Neural crest cell (in vitro differentiated cells): ENCODE data around the gene OSR1. TPM values are rescaled to one million over a fixed set of nuclear protein-coding genes. Genes with fewer than 3 reads are reported as not detected.

Experiments used
- DNase-seq: peaks from one replicate; pipeline ENCODE4 v3.0.0; 2021; ENCODE audit warnings: low read depth, mixed read lengths, low spot score
- H3K27ac Mint-ChIP-seq: one replicate; pipeline ENCODE4 v1.8.0; 2021; ENCODE audit warnings: mild to moderate bottlenecking, mixed read lengths; ENCODE audit not compliant: unreplicated experiment
- H3K27me3 Mint-ChIP-seq: 2 replicates; pipeline ENCODE4 v1.8.0; 2021; ENCODE audit warnings: low read depth, mild to moderate bottlenecking, mixed read lengths
- H3K36me3 Mint-ChIP-seq: 2 replicates; pipeline ENCODE4 v1.8.0; 2021; ENCODE audit warnings: low read depth, mild to moderate bottlenecking, mixed read lengths
- H3K4me1 Mint-ChIP-seq: 2 replicates; pipeline ENCODE4 v1.8.0; 2021; ENCODE audit warnings: mixed read lengths
- H3K4me3 Mint-ChIP-seq: one replicate; pipeline ENCODE4 v1.8.0; 2021; ENCODE audit warnings: mild to moderate bottlenecking, mixed read lengths
- H3K9me3 Mint-ChIP-seq: 2 replicates; pipeline ENCODE4 v1.8.0; 2021; ENCODE audit warnings: mixed read lengths
- total RNA-seq: library from RNA; stranded (reverse); gene quantifications from 2 replicates; pipeline ENCODE4 v1.2.1, GENCODE V29; 2021
- TF ChIP-seq, protein P1 (sequence below): fragments of 200-600 bp; sonication (generic); conservative IDR thresholded peaks from 2 replicates; pipeline ENCODE4 v1.5.0; 2021; ENCODE audit warnings: antibody characterized with exemption, mild to moderate bottlenecking

The OSR1 gene
- total RNA-seq, 1 donor from 2014 or later, result 0.33 TPM

DNA sequence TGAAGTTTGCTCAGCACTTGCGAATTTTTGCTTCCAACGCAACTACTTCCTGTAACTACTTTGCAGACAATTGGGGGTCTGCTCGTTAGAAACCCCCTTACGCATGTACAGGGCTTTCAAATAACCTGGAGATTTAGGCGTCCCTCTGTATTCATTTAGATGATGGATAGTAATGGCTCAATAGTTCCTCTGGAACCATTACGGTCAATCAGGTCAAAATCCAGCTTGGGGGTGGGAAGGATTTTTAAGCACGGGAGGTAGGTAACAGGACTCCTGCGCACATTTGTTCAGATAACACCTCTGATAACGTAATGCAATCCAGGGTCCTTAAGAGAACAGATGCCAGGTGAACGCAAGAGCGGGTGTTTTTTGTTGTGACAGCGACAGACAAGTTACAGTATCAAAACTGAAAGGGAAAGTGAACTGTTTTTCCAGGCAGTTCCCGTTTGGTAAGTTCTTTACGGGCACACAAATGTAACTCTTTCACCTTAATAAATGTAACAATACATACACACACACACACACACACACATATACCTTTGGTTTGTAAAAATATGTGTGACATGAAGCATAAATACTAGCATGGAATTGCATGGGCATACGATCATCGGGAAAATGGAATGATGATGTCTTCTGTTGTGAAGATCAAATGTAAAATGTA is 3.8 kb upstream of the OSR1 start:
- Mint-ChIP-seq H3K36me3 (no peaks in the 10 kb centered on the region), H3K4me3 (peak overlapping the region; percentile 77), H3K27ac (no peak overlapping the region), H3K9me3 (no peaks in the 10 kb centered on the region), H3K4me1 (peaks cover 29% of the 10 kb centered on the region), H3K27me3 (peaks cover 96% of the 10 kb centered on the region)
- DNase-seq, result no peak
- TF ChIP-seq, protein P1, sequence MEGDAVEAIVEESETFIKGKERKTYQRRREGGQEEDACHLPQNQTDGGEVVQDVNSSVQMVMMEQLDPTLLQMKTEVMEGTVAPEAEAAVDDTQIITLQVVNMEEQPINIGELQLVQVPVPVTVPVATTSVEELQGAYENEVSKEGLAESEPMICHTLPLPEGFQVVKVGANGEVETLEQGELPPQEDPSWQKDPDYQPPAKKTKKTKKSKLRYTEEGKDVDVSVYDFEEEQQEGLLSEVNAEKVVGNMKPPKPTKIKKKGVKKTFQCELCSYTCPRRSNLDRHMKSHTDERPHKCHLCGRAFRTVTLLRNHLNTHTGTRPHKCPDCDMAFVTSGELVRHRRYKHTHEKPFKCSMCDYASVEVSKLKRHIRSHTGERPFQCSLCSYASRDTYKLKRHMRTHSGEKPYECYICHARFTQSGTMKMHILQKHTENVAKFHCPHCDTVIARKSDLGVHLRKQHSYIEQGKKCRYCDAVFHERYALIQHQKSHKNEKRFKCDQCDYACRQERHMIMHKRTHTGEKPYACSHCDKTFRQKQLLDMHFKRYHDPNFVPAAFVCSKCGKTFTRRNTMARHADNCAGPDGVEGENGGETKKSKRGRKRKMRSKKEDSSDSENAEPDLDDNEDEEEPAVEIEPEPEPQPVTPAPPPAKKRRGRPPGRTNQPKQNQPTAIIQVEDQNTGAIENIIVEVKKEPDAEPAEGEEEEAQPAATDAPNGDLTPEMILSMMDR, result no peak

DNA sequence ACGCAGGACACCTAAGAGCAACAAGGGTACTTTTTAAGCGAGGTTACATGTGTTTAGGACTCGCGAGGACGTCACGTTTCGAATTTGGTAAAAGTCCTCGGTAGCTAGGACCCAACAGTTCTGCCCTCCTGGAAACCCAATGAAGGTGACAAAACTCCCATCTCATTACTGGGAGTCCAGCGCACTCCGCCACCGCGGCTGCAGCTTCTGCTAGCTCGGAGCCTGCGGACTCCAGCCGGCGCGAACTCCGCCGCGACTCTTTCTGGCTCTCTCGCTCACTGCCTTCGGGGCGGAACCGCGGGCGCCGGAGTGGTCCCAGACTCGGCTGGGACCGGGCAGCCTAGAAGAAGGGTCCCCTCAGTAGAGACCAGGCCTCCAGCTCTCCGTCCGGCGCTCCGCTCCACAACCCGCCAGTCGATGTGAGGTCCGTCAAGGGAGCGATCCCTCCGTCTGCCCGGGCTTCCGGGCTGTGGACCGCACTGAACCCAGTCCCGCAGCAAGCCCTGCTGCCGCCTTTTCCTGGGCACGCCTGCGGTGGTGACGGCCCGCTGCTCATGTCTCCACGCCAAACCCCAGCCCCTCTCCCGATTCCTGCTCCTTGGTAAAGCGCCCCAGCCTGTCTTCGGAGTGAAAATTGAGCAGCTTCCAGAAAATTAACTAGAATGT is 3.0 kb upstream of the OSR1 start:
- peaks cover 98% of the 10 kb centered on the region for H3K27me3 Mint-ChIP-seq
- peak overlapping the region; percentile 54 for H3K4me3 Mint-ChIP-seq
- H3K4me1 Mint-ChIP-seq, result peaks cover 33% of the 10 kb centered on the region
- H3K36me3 Mint-ChIP-seq, result no peaks in the 10 kb centered on the region
- DNase-seq, result no peak
- no peaks in the 10 kb centered on the region for H3K9me3 Mint-ChIP-seq
- TF ChIP-seq, protein P1, result no peak
- no peak overlapping the region for H3K27ac Mint-ChIP-seq

DNA sequence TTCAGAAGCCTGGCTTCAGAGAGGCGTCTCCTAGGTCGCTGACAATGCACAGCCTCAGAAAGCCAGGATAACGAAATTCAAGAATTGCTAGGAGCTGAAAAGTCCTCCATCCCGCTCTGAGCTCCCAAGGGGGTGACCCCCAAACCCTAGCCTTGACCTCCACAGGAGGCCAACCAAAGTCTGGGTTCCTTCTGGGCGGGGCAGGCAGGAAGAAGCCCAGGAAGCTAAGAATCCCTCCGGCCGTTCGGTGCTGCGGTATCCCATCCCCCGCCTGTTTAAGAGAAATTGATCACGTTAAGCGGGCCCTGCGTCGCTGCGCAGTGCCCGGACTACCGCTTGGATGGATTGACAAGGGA is 2.5 kb upstream of the OSR1 start:
- H3K4me1 Mint-ChIP-seq, result peaks cover 35% of the 10 kb centered on the region
- H3K4me3 Mint-ChIP-seq, result peak overlapping the region; percentile 54
- H3K27ac Mint-ChIP-seq, result no peak overlapping the region
- H3K27me3 Mint-ChIP-seq, result peaks cover 98% of the 10 kb centered on the region
- H3K9me3 Mint-ChIP-seq, result no peaks in the 10 kb centered on the region
- TF ChIP-seq, protein P1, result no peak
- H3K36me3 Mint-ChIP-seq, result no peaks in the 10 kb centered on the region
- DNase-seq, result no peak

DNA sequence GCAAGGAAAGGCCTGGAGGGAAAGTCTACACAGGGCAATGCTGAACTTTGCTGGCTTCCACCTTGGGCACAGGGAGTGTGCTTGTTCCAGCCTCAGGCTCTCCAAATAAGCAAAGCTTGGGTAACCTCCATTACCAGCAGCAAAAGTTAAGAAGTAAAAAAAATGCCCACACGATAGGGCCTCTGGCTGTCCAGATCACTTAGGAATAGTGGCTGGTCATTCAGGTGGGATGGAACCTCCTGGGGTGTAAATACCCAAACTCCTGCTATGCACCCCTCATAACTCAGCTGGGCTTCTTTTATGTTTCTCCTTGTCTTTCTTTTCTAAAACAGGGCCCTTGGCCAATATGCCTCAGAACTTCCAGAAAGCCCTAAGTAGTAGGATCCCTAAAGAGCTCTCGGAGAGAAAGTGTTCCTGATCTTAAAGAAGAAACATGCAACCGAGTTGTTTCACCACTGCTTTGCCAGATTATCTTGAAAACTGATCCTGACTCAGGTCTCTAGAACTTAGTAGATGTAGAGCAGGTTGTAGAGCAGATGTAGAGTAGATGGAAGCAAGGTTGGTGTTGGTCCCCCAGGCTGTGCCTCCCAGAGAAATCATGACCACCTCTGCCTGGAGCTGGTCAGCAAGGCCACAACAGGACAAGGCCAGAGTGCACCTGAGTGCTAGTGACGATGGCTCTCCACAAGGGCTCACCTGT is 2.0 kb upstream of the OSR1 start:
- peaks cover 35% of the 10 kb centered on the region for H3K4me1 Mint-ChIP-seq
- H3K9me3 Mint-ChIP-seq, result no peaks in the 10 kb centered on the region
- TF ChIP-seq, protein P1, result no peak
- peaks cover 2% of the 10 kb centered on the region for H3K36me3 Mint-ChIP-seq
- H3K27ac Mint-ChIP-seq, result no peak overlapping the region
- H3K4me3 Mint-ChIP-seq, result peak overlapping the region; percentile 62
- H3K27me3 Mint-ChIP-seq, result peaks cover 98% of the 10 kb centered on the region
- no peak for DNase-seq

DNA sequence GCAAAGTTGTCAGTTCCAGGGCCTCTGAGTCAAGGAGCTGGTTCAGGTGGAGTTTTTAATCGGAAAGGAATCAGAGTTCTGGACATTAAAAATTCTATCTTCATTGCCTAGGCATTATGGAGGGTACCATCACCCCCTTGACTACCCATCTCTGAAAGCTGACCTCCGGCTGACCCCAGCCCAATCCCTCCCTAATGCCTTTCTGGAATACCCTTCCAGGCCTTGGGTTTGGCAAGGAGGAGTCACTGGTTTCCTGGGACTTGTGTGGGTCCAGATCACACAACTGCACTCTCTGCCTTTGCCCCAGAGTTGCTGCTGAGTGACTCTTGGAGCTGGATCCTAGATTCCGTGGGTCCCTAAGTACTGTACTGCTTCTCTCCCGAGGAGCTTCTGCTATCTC is 1.0 kb upstream of the OSR1 start:
- H3K4me3 Mint-ChIP-seq, result peak overlapping the region; percentile 82

More for the DNA sequence above, 1.0 kb upstream of the OSR1 start:
- peaks cover 2% of the 10 kb centered on the region for H3K36me3 Mint-ChIP-seq
- peaks cover 98% of the 10 kb centered on the region for H3K27me3 Mint-ChIP-seq
- H3K27ac Mint-ChIP-seq, result no peak overlapping the region
- peaks cover 35% of the 10 kb centered on the region for H3K4me1 Mint-ChIP-seq
- DNase-seq, result no peak
- TF ChIP-seq, protein P1, result no peak
- no peaks in the 10 kb centered on the region for H3K9me3 Mint-ChIP-seq
